Endothelial cell of hepatic sinusoid (primary cell): ENCODE data around the gene GSAP.

Experiments
- in situ Hi-C: cut with HindIII; loops from 2 replicates; pipeline ENCODE4 v1.10.0; 2017; ENCODE audit warnings: low sequenced_read_pairs

The GSAP gene

GRCh38 chr7:77413128-77413527, 3.0 kb downstream of the GSAP start:
- in situ Hi-C loops, result no loop called here

GRCh38 chr7:77409739-77410547, 6.2 kb downstream of the GSAP start:
- in situ Hi-C loops, result loop anchor here (5.0 kb wide), 1 partner anchor 102 kb away; no protein-coding TSS in a partner anchor

GRCh38 chr7:77409005-77409738, 7.0 kb downstream of the GSAP start:
- in situ Hi-C loops, result loop anchor here (5.0 kb wide), 1 partner anchor 103 kb away; no protein-coding TSS in a partner anchor

GRCh38 chr7:77407906-77408305, 8.2 kb downstream of the GSAP start:
- in situ Hi-C loops, result loop anchor here (5.0 kb wide), 1 partner anchor 104 kb away; no protein-coding TSS in a partner anchor

GRCh38 chr7:77406421-77406820, 9.7 kb downstream of the GSAP start:
- in situ Hi-C loops, result loop anchor here (5.0 kb wide), 1 partner anchor 106 kb away; no protein-coding TSS in a partner anchor

GRCh38 chr7:77404641-77405040, 11.5 kb downstream of the GSAP start:
- in situ Hi-C loops, result loop anchor here (5.0 kb wide), 1 partner anchor 108 kb away; no protein-coding TSS in a partner anchor

GRCh38 chr7:77403957-77404356, 12.2 kb downstream of the GSAP start:
- in situ Hi-C loops, result no loop called here

- in situ Hi-C loops, result no loop called here
These were observed 13.3 kb downstream of the GSAP start for GRCh38 chr7:77402818-77403217.

- in situ Hi-C loops, result no loop called here
These were observed 15.1 kb downstream of the GSAP start for GRCh38 chr7:77401002-77401401.

- in situ Hi-C loops, result no loop called here
These were observed 16.3 kb downstream of the GSAP start for GRCh38 chr7:77399816-77400215.

GRCh38 chr7:77396894-77397547, 19.1 kb downstream of the GSAP start:
- in situ Hi-C loops, result no loop called here

- in situ Hi-C loops, result no loop called here
These were observed 20.5 kb downstream of the GSAP start for GRCh38 chr7:77395626-77396025.

GRCh38 chr7:77393954-77394353, 22.2 kb downstream of the GSAP start:
- in situ Hi-C loops, result no loop called here

GRCh38 chr7:77393261-77393660, 22.9 kb downstream of the GSAP start:
- in situ Hi-C loops, result no loop called here

GRCh38 chr7:77391230-77391629, 24.9 kb downstream of the GSAP start:
- in situ Hi-C loops, result no loop called here

- in situ Hi-C loops, result no loop called here
These were observed 28.0 kb downstream of the GSAP start for GRCh38 chr7:77388055-77388641.

- in situ Hi-C loops, result no loop called here
These were observed 29.9 kb downstream of the GSAP start for GRCh38 chr7:77386165-77386822.

- in situ Hi-C loops, result no loop called here
These were observed 32.8 kb downstream of the GSAP start for GRCh38 chr7:77383333-77383740.

- in situ Hi-C loops, result no loop called here
These were observed 33.6 kb downstream of the GSAP start for GRCh38 chr7:77382532-77382931.

GRCh38 chr7:77378584-77378983, 37.6 kb downstream of the GSAP start:
- in situ Hi-C loops, result no loop called here
